Tibial nerve (tissue), 4 donors: ENCODE data around the gene IL1A. TPM values are rescaled to one million over a fixed set of nuclear protein-coding genes. Genes with fewer than 3 reads are reported as not detected.

Experiments used
- DNase-seq, 2 donors: peaks; one replicate each; pipeline ENCODE4 v3.0.0-alpha.2; 2019; ENCODE audit warnings: low spot score in 2 of 2
- H3K27ac ChIP-seq, 4 donors: fragments of 200-600 bp; sonication (generic) in 3 of 4; one replicate each; pipeline ENCODE4 v1.5.1; 2017 to 2019; ENCODE audit warnings: mild to moderate bottlenecking in 1 of 4
- H3K27me3 ChIP-seq, 2 donors: fragments of 200-600 bp; sonication (generic) in 1 of 2; one replicate each; pipeline versions ENCODE4 v1.5.1 to v1.6.0; 2017 to 2019
- H3K36me3 ChIP-seq, 3 donors: fragments of 200-600 bp; sonication (generic); one replicate each; pipeline ENCODE4 v1.5.1; 2018 to 2019
- H3K4me1 ChIP-seq, 4 donors: fragments of 200-600 bp; sonication (generic) in 3 of 4; one replicate each; pipeline ENCODE4 v1.5.1; 2017 to 2019
- H3K4me3 ChIP-seq, 4 donors: fragments of 200-600 bp; sonication (generic) in 3 of 4; one replicate each; pipeline ENCODE4 v1.5.1; 2017 to 2019; ENCODE audit warnings: mild to moderate bottlenecking in 1 of 4, moderate library complexity in 1 of 4
- H3K9me3 ChIP-seq, 4 donors: fragments of 200-600 bp; sonication (generic) in 3 of 4; one replicate each; pipeline ENCODE4 v1.5.1; 2017 to 2019
- CTCF ChIP-seq, 5 experiments: fragments of 200-600 bp in 3 of 5; fragments of 450-650 bp in 2 of 5; sonication (generic) in 3 of 5; IDR thresholded peaks; one replicate each; pipeline ENCODE4 v1.5.1; 2016 to 2019; ENCODE audit warnings: antibody characterized with exemption in 5 of 5, mild to moderate bottlenecking in 3 of 5, moderate library complexity in 2 of 5
- EP300 ChIP-seq, 2 donors: sonication (generic); formaldehyde crosslinking; IDR thresholded peaks; one replicate each; pipeline ENCODE4 v1.6.1; 2017; ENCODE audit warnings: antibody characterized with exemption in 2 of 2, mild to moderate bottlenecking in 1 of 2
- POLR2A ChIP-seq, 2 donors: fragments of 450-650 bp; IDR thresholded peaks; one replicate each; pipeline ENCODE4 v1.6.1; 2017; ENCODE audit warnings: antibody characterized with exemption in 2 of 2, mild to moderate bottlenecking in 2 of 2, moderate library complexity in 2 of 2
- WGBS, 2 donors: methylation state at CpG; one replicate each; pipeline ENCODE4 v1.1.5; 2018; 5-methylcytosine and 5-hydroxymethylcytosine counted together
- total RNA-seq, 4 donors: library from RNA; depleted of rRNA; stranded (reverse); fragments of >200 nt; gene quantifications; one replicate each; pipeline ENCODE4 v1.1.0, GENCODE V29; 2016

The IL1A gene
- total RNA-seq, 4 donors from 2014 or later, result 1.1 TPM; not detected in 3

DNA sequence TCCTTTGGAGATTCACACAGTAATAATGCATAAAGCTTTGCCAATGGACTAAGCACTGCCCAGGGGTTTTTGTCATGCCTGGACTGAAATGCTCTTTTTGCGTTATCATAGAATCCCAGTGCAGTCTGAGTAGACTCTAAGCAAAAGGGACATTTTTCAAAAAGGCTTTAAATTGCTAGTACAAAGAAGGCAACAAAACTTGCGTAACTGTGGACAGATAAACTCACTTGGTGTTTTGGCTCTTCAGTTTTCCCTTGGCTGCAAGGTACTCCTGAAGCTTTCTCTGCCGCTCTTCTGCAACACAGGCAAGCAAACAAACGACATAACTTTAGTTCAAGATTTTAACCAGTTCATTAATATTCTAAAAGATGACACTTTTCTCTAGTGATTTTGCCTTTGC is 22.0 kb downstream of the IL1A start:
- H3K27ac ChIP-seq, result no peak overlapping the region
- TF ChIP-seq POLR2A (IDR thresholded peaks at IDR 0.05), result no peak
- TF ChIP-seq CTCF (IDR thresholded peaks at IDR 0.05), result no peak
- no peak for TF ChIP-seq EP300 (IDR thresholded peaks at IDR 0.05)
- peaks cover 0 to 16% (median 5%) of the 10 kb centered on the region in 4 donors for H3K4me1 ChIP-seq
- H3K4me3 ChIP-seq, result no peak overlapping the region
- no peaks in the 10 kb centered on the region for H3K9me3 ChIP-seq
- H3K27me3 ChIP-seq, result no peaks in the 10 kb centered on the region
- 89 to 90% methylated on average over 4 of the region's 4 CpGs for WGBS, 2 donors
- H3K36me3 ChIP-seq, result no peaks in the 10 kb centered on the region
- no peak for DNase-seq

DNA sequence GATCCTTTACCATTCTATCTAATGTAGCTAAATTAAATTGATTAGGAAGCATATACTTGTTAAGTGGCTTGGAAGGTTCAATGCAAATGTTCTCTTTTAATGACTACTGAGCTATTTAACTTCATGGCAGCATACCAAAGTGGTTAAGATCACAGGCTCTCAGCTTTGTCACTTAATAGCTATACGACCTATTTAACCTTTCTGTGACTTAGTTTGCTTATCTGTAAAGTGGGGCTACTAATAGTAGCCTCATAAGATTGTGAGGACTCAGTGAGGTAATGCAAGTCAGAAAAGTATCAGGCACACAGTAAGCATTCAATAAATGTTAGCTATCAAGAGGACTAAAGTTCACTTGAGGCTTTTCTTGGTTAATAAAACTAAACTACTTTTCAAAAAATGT is 24.1 kb downstream of the IL1A start:
- DNase-seq, result no peak
- no peaks in the 10 kb centered on the region for H3K36me3 ChIP-seq
- H3K9me3 ChIP-seq, result no peaks in the 10 kb centered on the region
- no peaks in the 10 kb centered on the region for H3K27me3 ChIP-seq
- H3K4me1 ChIP-seq, result peaks cover 0 to 12% (median 4%) of the 10 kb centered on the region in 4 donors
- H3K27ac ChIP-seq, result no peak overlapping the region
- TF ChIP-seq EP300 (IDR thresholded peaks at IDR 0.05) (no peak), CTCF (IDR thresholded peaks at IDR 0.05) (no peak), POLR2A (IDR thresholded peaks at IDR 0.05) (no peak)
- 85 to 96% methylated on average over 1 of the region's 1 CpG for WGBS, 2 donors
- no peak overlapping the region for H3K4me3 ChIP-seq

- H3K36me3 ChIP-seq, result no peaks in the 10 kb centered on the region
- H3K9me3 ChIP-seq, result no peaks in the 10 kb centered on the region
- no peaks in the 10 kb centered on the region for H3K27me3 ChIP-seq
- H3K4me1 ChIP-seq, result peaks cover 0 to 2% (median 0%) of the 10 kb centered on the region in 4 donors
- 79 to 81% methylated on average over 2 of the region's 2 CpGs for WGBS, 2 donors
- TF ChIP-seq EP300 (IDR thresholded peaks at IDR 0.05) (no peak), POLR2A (IDR thresholded peaks at IDR 0.05) (no peak), CTCF (IDR thresholded peaks at IDR 0.05) (no peak)
- H3K27ac ChIP-seq, result no peak overlapping the region
- DNase-seq, result no peak
- no peak overlapping the region for H3K4me3 ChIP-seq
Measured at GRCh38 chr2:112758711-112759110, 25.6 kb downstream of the IL1A start.

DNA sequence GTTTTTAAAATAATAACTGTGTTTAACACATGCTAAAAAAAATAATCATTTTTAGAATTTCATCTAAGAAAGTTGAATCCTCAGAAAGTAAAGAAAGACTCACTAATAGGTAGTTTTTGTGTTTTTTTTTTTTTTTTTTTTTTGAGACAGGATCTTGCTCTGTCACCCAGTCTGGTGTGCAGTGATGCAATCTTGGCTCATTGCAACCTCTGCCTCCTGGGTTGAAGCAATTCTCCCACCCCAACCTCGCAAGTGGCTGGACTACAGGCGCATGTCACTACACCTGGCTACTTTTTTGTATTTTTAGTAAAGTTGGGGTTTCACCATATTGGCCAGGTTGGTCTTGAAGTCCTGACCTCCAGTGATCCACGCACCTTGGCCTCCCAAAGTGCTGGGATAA is 27.0 kb downstream of the IL1A start:
- 91 to 100% methylated on average over 3 of the region's 3 CpGs for WGBS, 2 donors
- Histone ChIP-seq H3K4me3 (no peak overlapping the region), H3K27ac (no peak overlapping the region), H3K36me3 (no peaks in the 10 kb centered on the region), H3K9me3 (no peaks in the 10 kb centered on the region), H3K27me3 (no peaks in the 10 kb centered on the region), H3K4me1 (no peaks in the 10 kb centered on the region)
- no peak for TF ChIP-seq POLR2A (IDR thresholded peaks at IDR 0.05)
- TF ChIP-seq EP300 (IDR thresholded peaks at IDR 0.05), result no peak
- no peak for TF ChIP-seq CTCF (IDR thresholded peaks at IDR 0.05)
- DNase-seq, result no peak

GRCh38 chr2:112756207-112756606 is 28.1 kb downstream of the IL1A start:
- Histone ChIP-seq H3K9me3 (no peaks in the 10 kb centered on the region), H3K27ac (no peak overlapping the region), H3K36me3 (no peaks in the 10 kb centered on the region), H3K27me3 (no peaks in the 10 kb centered on the region), H3K4me3 (no peak overlapping the region), H3K4me1 (no peaks in the 10 kb centered on the region)
- TF ChIP-seq POLR2A (IDR thresholded peaks at IDR 0.05), result no peak
- TF ChIP-seq EP300 (IDR thresholded peaks at IDR 0.05), result no peak
- no peak for TF ChIP-seq CTCF (IDR thresholded peaks at IDR 0.05)
- WGBS, 2 donors, result 93 to 97% methylated on average over 3 of the region's 3 CpGs
- DNase-seq, result no peak
